Stimulated activated CD8-positive, alpha-beta memory T cell treated with anti-CD3 and anti-CD28 coated beads, Interleukin-7, amount 100 ng/mL, for 4 hours (primary cell): ENCODE measurements around the gene FMN2.
"Not testable (repeated sequence)": the region's sequence is repeated elsewhere in the genome, so short reads cannot be mapped to it uniquely, and the experiment has no call there.

Experiments used
- DNase-seq, 2 donors: peaks; one replicate each; pipeline ENCODE4 v3.0.0-alpha.2; 2020; ENCODE audit warnings: low read depth in 2 of 2

Gene FMN2

GRCh38 chr1:240138867-240139266 is 47.2 kb downstream of the FMN2 start:
- no peak for DNase-seq

GRCh38 chr1:240139511-240139910 is 47.8 kb downstream of the FMN2 start:
- DNase-seq, result no peak

GRCh38 chr1:240145120-240145519 is 53.4 kb downstream of the FMN2 start:
- no peak for DNase-seq

GRCh38 chr1:240148333-240148732 is 56.6 kb downstream of the FMN2 start:
- no peak for DNase-seq

- no peak for DNase-seq
These were observed 57.9 kb downstream of the FMN2 start for GRCh38 chr1:240149484-240150094.

GRCh38 chr1:240151136-240151735 is 59.6 kb downstream of the FMN2 start:
- DNase-seq, result no peak

GRCh38 chr1:240152611-240153297 is 61.1 kb downstream of the FMN2 start:
- no peak for DNase-seq

- no peak for DNase-seq
These were observed 63.9 kb downstream of the FMN2 start for GRCh38 chr1:240155605-240156004.

- DNase-seq, result no peak
These were observed 73.1 kb downstream of the FMN2 start for GRCh38 chr1:240164742-240165141.

- no peak for DNase-seq
These were observed 77.5 kb downstream of the FMN2 start for GRCh38 chr1:240169188-240169587.

GRCh38 chr1:240170266-240170665 is 78.6 kb downstream of the FMN2 start:
- no peak for DNase-seq

GRCh38 chr1:240170806-240171205 is 79.1 kb downstream of the FMN2 start:
- DNase-seq, result no peak

GRCh38 chr1:240171907-240172306 is 80.2 kb downstream of the FMN2 start:
- DNase-seq, result no peak

GRCh38 chr1:240173836-240174235 is 82.2 kb downstream of the FMN2 start:
- DNase-seq, result no peak

GRCh38 chr1:240174734-240175133 is 83.1 kb downstream of the FMN2 start:
- no peak for DNase-seq

GRCh38 chr1:240178366-240178765 is 86.7 kb downstream of the FMN2 start:
- DNase-seq, result no peak

- not testable (repeated sequence) for DNase-seq
These were observed 93.0 kb downstream of the FMN2 start for GRCh38 chr1:240184682-240185081.

GRCh38 chr1:240188139-240188538 is 96.5 kb downstream of the FMN2 start:
- DNase-seq, result no peak

- DNase-seq, result no peak
These were observed 97.8 kb downstream of the FMN2 start for GRCh38 chr1:240189386-240189989.

- no peak for DNase-seq
These were observed 99.3 kb downstream of the FMN2 start for GRCh38 chr1:240190881-240191401.

- DNase-seq, result no peak
These were observed 101.2 kb downstream of the FMN2 start for GRCh38 chr1:240192851-240193250.

GRCh38 chr1:240193679-240194078 is 102.0 kb downstream of the FMN2 start:
- DNase-seq, result no peak

- DNase-seq, result no peak
These were observed 102.4 kb downstream of the FMN2 start for GRCh38 chr1:240194120-240194519.
